Neuronal stem cell (in vitro differentiated cells): ENCODE results near the gene HSD17B4.
"Not testable (repeated sequence)": the region's sequence is repeated elsewhere in the genome, so short reads cannot be mapped to it uniquely, and the experiment has no call there.

Source experiments
- DNase-seq: peaks from one replicate; pipeline ENCODE4 v3.0.0-alpha.2; 2013; ENCODE audit warnings: low spot score
- H2AFZ ChIP-seq: one replicate; pipeline ENCODE4 v1.6.1; 2013; ENCODE audit warnings: mild to moderate bottlenecking, low read length, inconsistent platforms
- H2AK5ac ChIP-seq: 2 replicates; pipeline ENCODE4 v1.6.1; 2013; ENCODE audit warnings: low read depth, mild to moderate bottlenecking, inconsistent platforms, low read length, moderate library complexity, mixed read lengths
- H2BK120ac ChIP-seq: 2 replicates; pipeline ENCODE4 v1.6.1; 2013; ENCODE audit warnings: low read depth, mild to moderate bottlenecking, inconsistent platforms, low read length, moderate library complexity, mixed read lengths
- H2BK12ac ChIP-seq: one replicate; pipeline ENCODE4 v1.6.1; 2013; ENCODE audit warnings: low read length, inconsistent platforms
- H2BK15ac ChIP-seq: 2 replicates; pipeline ENCODE4 v1.6.1; 2013; ENCODE audit warnings: mild to moderate bottlenecking, low read length, inconsistent platforms, mixed read lengths
- H2BK5ac ChIP-seq: one replicate; pipeline ENCODE4 v1.6.1; 2013; ENCODE audit warnings: inconsistent platforms, mild to moderate bottlenecking, low read length, moderate library complexity
- H3K14ac ChIP-seq: one replicate; pipeline ENCODE4 v1.6.1; 2013; ENCODE audit warnings: low read length, inconsistent platforms
- H3K18ac ChIP-seq: 2 replicates; pipeline ENCODE4 v1.6.1; 2013; ENCODE audit warnings: low read length, inconsistent platforms
- H3K23ac ChIP-seq: 2 replicates; pipeline ENCODE4 v1.6.1; 2013; ENCODE audit warnings: low read depth, mild to moderate bottlenecking, mixed read lengths, low read length, inconsistent platforms; ENCODE audit not compliant: poor library complexity
- H3K27ac ChIP-seq: replicated peaks from 3 replicates; pipeline ENCODE4 v1.5.1; 2013; ENCODE audit warnings: low read length, inconsistent platforms
- H3K27me3 ChIP-seq, 3 experiments: 2 replicates each; pipeline ENCODE4 v1.6.1; 2013; ENCODE audit warnings: low read length in 3 of 3, mild to moderate bottlenecking in 2 of 3, inconsistent platforms in 1 of 3, low read depth in 1 of 3, mixed read lengths in 1 of 3, moderate library complexity in 1 of 3; ENCODE audit not compliant: control insufficient read depth in 3 of 3, insufficient read depth in 3 of 3
- H3K36me3 ChIP-seq, 2 donors: replicated peaks in 1 of 2; 2 replicates each; pipeline ENCODE4 v1.6.1; 2013; ENCODE audit warnings: low read length in 2 of 2; ENCODE audit not compliant: control insufficient read depth in 2 of 2, insufficient read depth in 2 of 2
- H3K4ac ChIP-seq: 2 replicates; pipeline ENCODE4 v1.6.1; 2013; ENCODE audit warnings: inconsistent platforms, mild to moderate bottlenecking, low read length, moderate library complexity
- H3K4me1 ChIP-seq, 2 donors: 1 replicate in 1 of 2; 2 replicates in 1 of 2; pipeline ENCODE4 v1.6.1; 2013; ENCODE audit warnings: low read length in 2 of 2, low read depth in 1 of 2; ENCODE audit not compliant: control insufficient read depth in 2 of 2, insufficient read depth in 1 of 2
- H3K4me2 ChIP-seq: one replicate; pipeline ENCODE4 v1.6.1; 2013; ENCODE audit warnings: mild to moderate bottlenecking, low read length, inconsistent platforms; ENCODE audit not compliant: insufficient read depth, poor library complexity, severe bottlenecking
- H3K4me3 ChIP-seq, 2 donors: 2 replicates each; pipeline ENCODE4 v1.5.1; 2013; ENCODE audit warnings: low read length in 2 of 2, mild to moderate bottlenecking in 2 of 2, inconsistent platforms in 1 of 2, moderate library complexity in 1 of 2
- H3K79me1 ChIP-seq: one replicate; pipeline ENCODE4 v1.6.1; 2013; ENCODE audit warnings: low read depth, mild to moderate bottlenecking, inconsistent platforms, low read length, moderate library complexity
- H3K9ac ChIP-seq: one replicate; pipeline ENCODE4 v1.6.1; 2013; ENCODE audit warnings: mild to moderate bottlenecking, low read depth, low read length, inconsistent platforms; ENCODE audit not compliant: poor library complexity
- H3K9me3 ChIP-seq, 2 donors: replicated peaks in 1 of 2; 2 replicates each; pipeline versions ENCODE3 to v1.6.1; 2013; ENCODE audit warnings: low read length in 2 of 2, mild to moderate bottlenecking in 2 of 2, inconsistent platforms in 1 of 2, low read depth in 1 of 2, mixed read lengths in 1 of 2, moderate library complexity in 1 of 2; ENCODE audit not compliant: control insufficient read depth in 2 of 2, insufficient read depth in 1 of 2
- H4K8ac ChIP-seq: one replicate; pipeline ENCODE4 v1.6.1; 2013; ENCODE audit warnings: low read depth, mild to moderate bottlenecking, inconsistent platforms, low read length, moderate library complexity
- H4K91ac ChIP-seq: one replicate; pipeline ENCODE4 v1.6.1; 2013; ENCODE audit warnings: low read length, low read depth, mild to moderate bottlenecking, inconsistent platforms; ENCODE audit not compliant: poor library complexity
- WGBS, 2 donors: extraction: QIAGEN DNeasy Blood & Tissue Kit; methylation state at CpG; one replicate each; pipeline ENCODE4 v1.1.7; 2013; ENCODE audit warnings: missing lambda C conversion rate in 2 of 2, mixed read lengths in 1 of 2; ENCODE audit not compliant: insufficient read length in 2 of 2, insufficient replicate concordance in 1 of 2; ENCODE audit errors: extremely low coverage in 2 of 2; 5-methylcytosine and 5-hydroxymethylcytosine counted together

Gene HSD17B4

DNA sequence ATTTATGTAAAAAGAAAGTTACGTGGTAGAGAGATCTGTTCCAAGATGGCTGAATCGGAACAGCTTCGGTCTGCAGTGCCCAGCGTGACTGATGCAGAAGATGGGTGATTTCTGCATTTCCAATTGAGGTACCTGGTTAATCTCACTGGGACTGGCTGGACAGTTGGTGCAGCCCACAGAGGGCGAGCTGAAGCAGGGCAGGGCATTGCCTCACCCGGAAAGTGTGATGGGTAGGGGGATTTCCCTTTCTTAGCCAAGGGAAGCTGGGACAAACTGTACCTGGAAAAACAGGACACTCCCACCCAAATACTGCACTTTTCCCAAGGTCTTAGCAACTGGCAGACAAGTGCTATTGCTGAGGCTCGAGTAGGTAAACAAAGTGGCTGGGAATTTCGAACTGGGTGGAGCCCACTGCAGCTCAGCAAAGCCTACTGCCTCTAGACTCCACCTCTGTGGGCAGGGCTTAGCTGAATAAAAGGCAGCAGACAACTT lies 13.1 kb upstream of the HSD17B4 start:
- H3K14ac ChIP-seq, result no peak overlapping the region
- H3K27ac ChIP-seq, result no peak overlapping the region
- no peak overlapping the region for H3K23ac ChIP-seq
- no peaks in the 10 kb centered on the region for H3K36me3 ChIP-seq
- H3K4me3 ChIP-seq, result no peak overlapping the region
- H2BK120ac ChIP-seq, result no peak overlapping the region
- H3K79me1 ChIP-seq, result no peaks in the 10 kb centered on the region
- WGBS, 2 donors, result 100% methylated on average over 1 of the region's 8 CpGs; no CpG with 5 or more reads in 1 of the 2 donors
- no peak overlapping the region for H3K9ac ChIP-seq
- H3K27me3 ChIP-seq, result no peaks in the 10 kb centered on the region
- H3K18ac ChIP-seq, result no peak overlapping the region
- no peak overlapping the region for H4K8ac ChIP-seq
- no peak overlapping the region for H3K4me2 ChIP-seq
- no peaks in the 10 kb centered on the region for H3K9me3 ChIP-seq
- H3K4me1 ChIP-seq, result no peaks in the 10 kb centered on the region
- no peak overlapping the region for H2BK12ac ChIP-seq
- H2AK5ac ChIP-seq, result no peak overlapping the region
- DNase-seq, result no peak
- H2BK5ac ChIP-seq, result no peak overlapping the region
- H2BK15ac ChIP-seq, result no peak overlapping the region
- H2AFZ ChIP-seq, result peak overlapping the region; percentile 30
- no peak overlapping the region for H4K91ac ChIP-seq
- H3K4ac ChIP-seq, result no peak overlapping the region

DNA sequence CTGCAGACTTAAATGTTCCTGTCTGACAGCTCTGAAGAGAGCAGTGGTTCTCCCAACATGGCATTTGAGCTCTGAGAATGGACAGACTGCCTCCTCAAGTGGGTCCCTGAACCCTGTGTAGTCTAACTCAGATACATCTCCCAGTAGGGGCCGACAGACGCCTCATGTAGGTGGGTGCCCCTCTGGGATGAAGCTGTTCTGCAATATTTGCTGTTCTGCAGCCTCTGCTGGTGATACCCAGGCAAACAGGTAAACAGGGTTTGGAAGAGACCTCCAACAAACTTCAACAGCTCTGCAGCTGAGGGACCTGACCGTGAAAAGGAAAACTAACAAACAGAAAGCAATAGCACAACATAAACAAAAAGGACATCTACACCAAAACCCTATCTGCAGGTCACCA lies 12.7 kb upstream of the HSD17B4 start:
- H3K9ac ChIP-seq, H3K4ac ChIP-seq, H4K91ac ChIP-seq, H4K8ac ChIP-seq, H3K23ac ChIP-seq, H2BK12ac ChIP-seq, H3K36me3 ChIP-seq, H3K27me3 ChIP-seq, H2BK15ac ChIP-seq, H2BK120ac ChIP-seq, DNase-seq, H3K27ac ChIP-seq, H3K4me2 ChIP-seq, H3K18ac ChIP-seq, H3K4me1 ChIP-seq, H3K9me3 ChIP-seq, H2AK5ac ChIP-seq, H3K79me1 ChIP-seq, H3K14ac ChIP-seq, H2BK5ac ChIP-seq, H3K4me3 ChIP-seq: not testable (repeated sequence)
- WGBS, 2 donors, result no CpG with 5 or more reads among the region's 3 CpGs
- H2AFZ ChIP-seq, result peak overlapping the region; percentile 30

DNA sequence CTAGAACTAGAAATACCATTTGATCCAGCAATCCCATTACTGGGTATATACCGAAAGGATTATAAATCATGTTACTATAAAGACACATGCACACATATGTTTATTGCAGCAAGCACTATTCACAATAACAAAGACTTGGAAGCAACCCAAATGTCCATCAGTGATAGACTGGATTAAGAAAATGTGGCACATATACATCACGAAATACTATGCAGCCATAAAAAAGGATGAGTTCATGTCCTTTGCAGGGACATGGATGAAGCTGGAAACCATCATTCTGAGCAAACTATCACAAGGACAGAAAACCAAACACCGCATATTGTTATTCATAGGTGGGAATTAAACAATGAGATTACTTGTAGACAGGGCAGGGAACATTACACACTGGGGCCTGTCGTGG lies 7.7 kb upstream of the HSD17B4 start:
- not testable (repeated sequence) for H3K27me3 ChIP-seq, H3K14ac ChIP-seq, H3K4me1 ChIP-seq, H2BK15ac ChIP-seq, H2AK5ac ChIP-seq, H4K8ac ChIP-seq, H3K23ac ChIP-seq, H2BK5ac ChIP-seq, H3K4ac ChIP-seq, H3K4me3 ChIP-seq, H2BK120ac ChIP-seq, H2AFZ ChIP-seq, DNase-seq, H3K4me2 ChIP-seq, H3K27ac ChIP-seq, H3K9me3 ChIP-seq, H2BK12ac ChIP-seq, H4K91ac ChIP-seq, H3K36me3 ChIP-seq, H3K9ac ChIP-seq, H3K79me1 ChIP-seq, H3K18ac ChIP-seq
- no CpG with 5 or more reads among the region's 4 CpGs for WGBS, 2 donors

DNA sequence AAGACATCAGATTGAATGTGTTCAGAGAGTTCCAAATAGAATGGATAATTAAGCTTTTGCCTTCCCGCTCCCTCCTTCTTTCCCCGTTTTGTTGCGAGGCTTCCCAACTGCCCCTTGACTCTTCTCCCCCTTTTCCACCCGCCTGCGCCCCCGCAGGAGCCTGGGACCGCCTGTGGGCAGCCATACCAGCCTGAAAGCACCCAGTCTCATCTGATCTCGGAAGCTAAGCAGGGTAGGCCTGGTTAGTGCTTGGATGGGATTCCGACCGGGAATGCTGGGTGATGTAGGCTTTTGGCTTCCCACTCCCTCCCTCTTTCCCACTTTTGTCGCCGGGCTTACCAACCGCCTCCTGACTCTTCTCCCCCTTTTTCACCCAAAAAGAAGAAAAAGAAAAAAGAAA lies 6.8 kb upstream of the HSD17B4 start:
- H2BK120ac ChIP-seq, result no peak overlapping the region
- H2BK15ac ChIP-seq, result no peak overlapping the region
- no peak overlapping the region for H3K23ac ChIP-seq
- no peak overlapping the region for H3K27ac ChIP-seq
- H3K4me2 ChIP-seq, result no peak overlapping the region
- peak overlapping the region; percentile 48 for H3K18ac ChIP-seq
- no peak overlapping the region for H3K4me3 ChIP-seq
- H3K14ac ChIP-seq, result no peak overlapping the region
- no peak overlapping the region for H4K91ac ChIP-seq
- no CpG with 5 or more reads among the region's 13 CpGs for WGBS, 2 donors
- no peak overlapping the region for H3K4ac ChIP-seq
- H3K9me3 ChIP-seq, result peaks cover 0 to 4% of the 10 kb centered on the region in 2 donors
- no peak for DNase-seq
- no peak overlapping the region for H4K8ac ChIP-seq
- H3K4me1 ChIP-seq, result peaks cover 0 to 2% of the 10 kb centered on the region in 2 donors
- no peak overlapping the region for H2BK5ac ChIP-seq
- no peak overlapping the region for H2AFZ ChIP-seq
- H3K79me1 ChIP-seq, result no peaks in the 10 kb centered on the region
- H3K9ac ChIP-seq, result no peak overlapping the region
- no peaks in the 10 kb centered on the region for H3K27me3 ChIP-seq
- no peak overlapping the region for H2AK5ac ChIP-seq
- H3K36me3 ChIP-seq, result no peaks in the 10 kb centered on the region
- H2BK12ac ChIP-seq, result no peak overlapping the region
